Vagina (tissue), 2 donors: ENCODE measurements around the gene TRPM4.

ENCODE experiments used
- CTCF ChIP-seq, 3 experiments: fragments of 450-650 bp in 2 of 3; fragments of 200-600 bp in 1 of 3; sonication (generic) in 1 of 3; IDR thresholded peaks; one replicate each; pipeline ENCODE4 v1.5.1; 2017 to 2019; ENCODE audit warnings: antibody characterized with exemption in 3 of 3, mild to moderate bottlenecking in 2 of 3, moderate library complexity in 2 of 3
- POLR2A ChIP-seq, 2 donors: fragments of 450-650 bp; IDR thresholded peaks; one replicate each; pipeline ENCODE4 v1.6.1; 2017; ENCODE audit warnings: antibody characterized with exemption in 2 of 2, mild to moderate bottlenecking in 2 of 2, moderate library complexity in 2 of 2
- POLR2AphosphoS5 ChIP-seq, 2 donors: sonication (generic); formaldehyde crosslinking; IDR thresholded peaks; one replicate each; pipeline ENCODE4 v1.9.0; 2017; ENCODE audit warnings: antibody characterized with exemption in 2 of 2, mild to moderate bottlenecking in 2 of 2, low read depth in 1 of 2; ENCODE audit not compliant: insufficient read depth in 1 of 2

- TF ChIP-seq CTCF (IDR thresholded peaks at IDR 0.05), result no peak
- TF ChIP-seq POLR2A (IDR thresholded peaks at IDR 0.05), result peak in 1 of 2 donors; percentile 4
- TF ChIP-seq POLR2AphosphoS5 (IDR thresholded peaks at IDR 0.05; ENCODE audit: insufficient read depth in 1 of 2, low read depth in 1 of 2), result peak; percentile 65 to 66
These were observed 7.3 kb upstream of the TRPM4 start for GRCh38 chr19:49150106-49150943.
